ENCODE results near the gene ZNF445.

GRCh38 chr3:44464509-44464908 is 13.0 kb downstream of the ZNF445 start:
- TF ChIP-seq, protein P1, sequence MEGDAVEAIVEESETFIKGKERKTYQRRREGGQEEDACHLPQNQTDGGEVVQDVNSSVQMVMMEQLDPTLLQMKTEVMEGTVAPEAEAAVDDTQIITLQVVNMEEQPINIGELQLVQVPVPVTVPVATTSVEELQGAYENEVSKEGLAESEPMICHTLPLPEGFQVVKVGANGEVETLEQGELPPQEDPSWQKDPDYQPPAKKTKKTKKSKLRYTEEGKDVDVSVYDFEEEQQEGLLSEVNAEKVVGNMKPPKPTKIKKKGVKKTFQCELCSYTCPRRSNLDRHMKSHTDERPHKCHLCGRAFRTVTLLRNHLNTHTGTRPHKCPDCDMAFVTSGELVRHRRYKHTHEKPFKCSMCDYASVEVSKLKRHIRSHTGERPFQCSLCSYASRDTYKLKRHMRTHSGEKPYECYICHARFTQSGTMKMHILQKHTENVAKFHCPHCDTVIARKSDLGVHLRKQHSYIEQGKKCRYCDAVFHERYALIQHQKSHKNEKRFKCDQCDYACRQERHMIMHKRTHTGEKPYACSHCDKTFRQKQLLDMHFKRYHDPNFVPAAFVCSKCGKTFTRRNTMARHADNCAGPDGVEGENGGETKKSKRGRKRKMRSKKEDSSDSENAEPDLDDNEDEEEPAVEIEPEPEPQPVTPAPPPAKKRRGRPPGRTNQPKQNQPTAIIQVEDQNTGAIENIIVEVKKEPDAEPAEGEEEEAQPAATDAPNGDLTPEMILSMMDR (IDR thresholded peaks at IDR 0.05) = no peak
- TF ChIP-seq POLR2A (IDR thresholded peaks at IDR 0.05) = no peak

All from thyroid gland (tissue), 4 donors.